Fibroblast of mammary gland (primary cell): ENCODE measurements around the gene SLC10A3.

Experiments
- DNase-seq: peaks from one replicate; pipeline ENCODE4 v3.0.0-alpha.2; 2010; ENCODE audit warnings: low read depth
- H3K4me3 ChIP-seq: 2 replicates; pipeline ENCODE4 v1.5.1; 2011; ENCODE audit warnings: low read depth, mild to moderate bottlenecking, low read length, moderate library complexity; ENCODE audit not compliant: control insufficient read depth
- CTCF ChIP-seq: conservative IDR thresholded peaks from 2 replicates; pipeline ENCODE4 v1.5.1; 2011; ENCODE audit warnings: low read depth, low read length, inconsistent platforms; ENCODE audit not compliant: control insufficient read depth, insufficient read depth

SLC10A3 gene

GRCh38 chrX:154446430-154446829, 44.0 kb downstream of the SLC10A3 start:
- no peak for DNase-seq
- TF ChIP-seq CTCF = no peak
- no peak overlapping the region for H3K4me3 ChIP-seq

GRCh38 chrX:154445776-154446175, 44.7 kb downstream of the SLC10A3 start:
- no peak for TF ChIP-seq CTCF
- no peak for DNase-seq
- H3K4me3 ChIP-seq = no peak overlapping the region

GRCh38 chrX:154444755-154445246, 45.6 kb downstream of the SLC10A3 start:
- no peak for TF ChIP-seq CTCF
- DNase-seq = no peak
- peak overlapping the region; percentile 54 for H3K4me3 ChIP-seq

- H3K4me3 ChIP-seq = peak within 1 kb of the TSS; percentile 54
- TF ChIP-seq CTCF = no peak
- DNase-seq = peak; percentile 43
Observed at GRCh38 chrX:154443992-154444754, 46.3 kb downstream of the SLC10A3 start, which contains the start of gene FAM50A. Gene FAM50A, plus strand, starts transcription at chrX:154444141. Its CDS starts 95 bp downstream, at chrX:154444236.

GRCh38 chrX:154443479-154443910, 46.9 kb downstream of the SLC10A3 start:
- DNase-seq = no peak
- peak overlapping the region; percentile 13 for H3K4me3 ChIP-seq
- TF ChIP-seq CTCF = no peak

GRCh38 chrX:154441984-154442707, 48.3 kb downstream of the SLC10A3 start:
- TF ChIP-seq CTCF = no peak
- no peak overlapping the region for H3K4me3 ChIP-seq
- no peak for DNase-seq
